Suppressor macrophage treated with lipopolysaccharide for 1 hour (primary cell): ENCODE data around the gene RAB40B.
"Not testable (repeated sequence)": the region's sequence is repeated elsewhere in the genome, so short reads cannot be mapped to it uniquely, and the experiment has no call there.

Experiments
- DNase-seq, 3 donors: peaks; one replicate each; pipeline ENCODE4 v3.0.0-alpha.2; 2020 to 2022

RAB40B gene

DNA sequence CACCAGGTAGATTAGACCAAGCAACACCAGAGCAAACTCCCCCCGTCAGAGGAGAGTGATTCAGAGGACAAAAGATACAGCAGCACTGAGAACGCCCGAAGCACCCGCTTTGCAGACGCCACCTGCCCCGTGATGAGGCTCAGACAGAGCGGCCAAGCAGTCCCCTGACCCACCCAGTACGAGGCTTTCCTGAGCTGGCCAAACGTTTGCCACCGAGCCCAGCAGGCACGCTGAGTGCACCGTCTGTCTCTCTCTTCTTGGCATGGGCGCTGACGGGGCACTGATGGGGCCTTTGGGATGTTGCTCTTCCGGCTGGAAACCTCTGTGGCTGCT lies 30.9 kb downstream of the RAB40B start:
- DNase-seq = no peak

GRCh38 chr17:82666931-82667667 lies 31.4 kb downstream of the RAB40B start:
- DNase-seq = no peak

GRCh38 chr17:82665891-82666290 lies 32.6 kb downstream of the RAB40B start:
- DNase-seq = no peak

- DNase-seq = no peak
These were observed 33.3 kb downstream of the RAB40B start for GRCh38 chr17:82665217-82665616.

DNA sequence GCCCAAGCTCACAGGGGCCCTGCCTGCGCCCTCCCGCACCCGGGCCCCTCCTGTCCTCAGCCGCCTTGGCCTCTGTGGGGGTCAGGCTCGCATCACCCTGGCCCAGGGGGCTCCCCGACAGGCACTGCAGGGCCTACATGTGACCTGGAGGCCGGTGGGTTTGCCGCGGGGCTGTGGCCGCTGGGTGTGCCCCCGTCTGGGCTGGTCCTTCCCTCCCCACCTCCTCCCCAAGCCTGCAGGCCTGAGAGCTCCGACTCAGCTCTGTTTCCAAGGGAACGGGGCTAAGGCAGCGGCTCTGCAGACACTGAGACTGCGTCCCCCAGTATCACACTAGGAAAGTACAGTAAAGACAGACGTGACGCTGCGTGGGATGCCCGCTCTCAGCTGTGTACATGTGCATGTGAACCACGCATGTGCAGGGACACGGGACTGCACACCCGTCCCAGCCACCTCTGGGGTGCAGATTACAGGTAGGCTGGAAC lies 33.8 kb downstream of the RAB40B start:
- no peak for DNase-seq

- no peak for DNase-seq
These were observed 34.3 kb downstream of the RAB40B start for GRCh38 chr17:82664276-82664575.

GRCh38 chr17:82663381-82664275 lies 34.9 kb downstream of the RAB40B start:
- DNase-seq = no peak

DNA sequence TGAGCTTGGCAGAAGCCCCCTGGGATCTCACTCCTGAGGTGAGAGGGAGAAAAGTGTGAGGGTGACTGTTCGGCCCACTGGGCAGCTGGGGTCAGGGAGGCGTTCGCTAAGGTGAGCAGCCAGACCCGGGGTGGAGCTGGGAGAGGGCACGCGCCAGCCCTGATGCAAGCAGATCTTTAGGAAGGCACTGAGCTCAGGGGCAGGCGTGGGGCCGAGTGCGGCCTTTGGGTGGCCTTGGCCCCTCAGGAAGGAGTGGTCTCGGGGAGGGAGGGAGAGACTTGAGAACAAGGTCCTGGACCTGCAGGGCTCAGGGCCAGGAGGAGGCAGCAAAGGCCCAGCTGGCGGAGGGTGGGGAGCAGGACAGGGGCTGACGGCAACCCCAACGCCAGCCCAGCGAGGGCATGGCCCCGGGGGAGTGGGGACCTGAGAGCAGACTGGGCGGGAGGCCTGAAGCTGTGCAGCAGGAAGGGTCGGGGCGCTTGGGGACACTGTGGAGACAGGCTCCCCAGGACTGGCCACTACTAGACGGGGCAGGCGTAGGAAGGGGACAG lies 35.7 kb downstream of the RAB40B start:
- DNase-seq = no peak

DNA sequence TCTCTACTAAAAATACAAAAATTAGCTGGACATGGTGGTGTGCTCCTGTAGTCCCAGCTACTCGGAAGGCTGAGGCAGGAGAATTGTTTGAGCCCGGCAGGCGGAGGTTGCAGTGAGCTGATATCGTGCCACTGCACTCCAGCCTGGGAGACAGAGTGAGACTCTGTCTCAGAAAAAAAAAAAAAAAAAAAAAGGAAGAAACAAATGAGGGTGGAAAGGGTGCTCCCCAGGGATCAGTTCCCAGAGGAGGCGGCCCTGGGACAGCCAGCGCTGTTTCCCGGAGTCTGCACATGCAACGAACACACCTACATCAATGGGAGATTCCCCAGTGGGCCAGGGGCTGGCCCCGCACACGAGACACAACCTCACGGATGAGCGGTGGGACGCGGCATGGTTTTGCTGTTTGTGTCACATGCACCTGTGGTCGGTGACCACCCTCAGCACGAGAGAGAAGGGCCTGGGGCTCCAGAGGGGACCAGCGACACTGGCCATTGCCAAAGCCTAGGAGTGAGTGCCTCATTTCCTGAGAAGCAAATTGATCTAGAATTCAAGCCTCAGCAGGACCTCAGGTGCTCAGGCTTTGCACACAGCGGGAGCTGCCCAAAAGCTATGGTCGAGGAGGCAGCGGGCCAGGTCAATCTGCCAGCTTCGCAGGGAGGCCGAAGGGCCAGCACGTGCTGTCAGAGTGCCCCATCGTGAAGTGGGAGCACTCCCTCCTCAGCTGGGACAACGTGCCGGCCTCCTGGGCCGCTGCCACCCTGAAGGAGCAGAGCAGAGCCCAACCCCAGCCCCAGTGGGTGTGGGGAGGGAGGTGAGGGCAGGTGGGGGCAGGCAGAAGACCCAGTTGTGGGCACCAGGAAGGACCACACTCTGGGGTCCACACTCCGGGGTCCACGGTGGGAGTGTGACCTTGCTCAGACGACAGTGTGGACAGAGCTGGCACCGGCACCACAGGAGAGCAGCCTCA lies 36.5 kb downstream of the RAB40B start:
- no peak for DNase-seq

- DNase-seq = no peak
These were observed 38.6 kb downstream of the RAB40B start for GRCh38 chr17:82659886-82660285.

DNA sequence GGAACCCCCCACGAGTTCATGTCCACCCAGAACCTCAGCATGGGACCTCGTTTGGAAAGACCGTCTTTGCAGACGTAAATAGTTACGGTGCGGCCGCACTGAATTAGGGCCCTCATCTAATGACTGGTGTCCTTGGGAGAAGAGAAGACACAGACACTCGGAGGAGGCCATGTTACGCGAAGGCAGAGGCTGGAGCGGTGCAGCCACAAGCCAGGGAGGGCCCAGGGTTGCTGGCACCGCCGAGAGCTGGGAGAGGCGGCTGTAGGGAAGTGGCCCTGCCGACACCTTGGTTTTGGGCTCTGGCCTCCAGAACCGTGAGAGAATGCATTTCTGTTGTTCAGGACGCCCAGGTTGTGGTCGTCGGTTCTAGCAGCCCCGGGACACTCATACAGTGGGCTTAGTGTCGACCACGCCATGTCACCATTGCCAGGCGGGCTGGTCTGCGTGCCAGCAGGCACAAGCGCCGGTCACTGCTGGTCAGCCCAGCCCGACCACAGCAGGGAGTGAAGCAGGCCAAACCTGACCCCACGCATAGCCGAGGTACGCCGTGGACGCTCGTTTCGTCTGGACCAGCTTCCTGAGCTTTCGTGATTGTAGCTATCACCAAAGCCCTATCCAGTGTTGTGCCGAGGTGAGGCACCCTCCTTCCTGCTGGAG lies 39.6 kb downstream of the RAB40B start:
- DNase-seq = no peak

DNA sequence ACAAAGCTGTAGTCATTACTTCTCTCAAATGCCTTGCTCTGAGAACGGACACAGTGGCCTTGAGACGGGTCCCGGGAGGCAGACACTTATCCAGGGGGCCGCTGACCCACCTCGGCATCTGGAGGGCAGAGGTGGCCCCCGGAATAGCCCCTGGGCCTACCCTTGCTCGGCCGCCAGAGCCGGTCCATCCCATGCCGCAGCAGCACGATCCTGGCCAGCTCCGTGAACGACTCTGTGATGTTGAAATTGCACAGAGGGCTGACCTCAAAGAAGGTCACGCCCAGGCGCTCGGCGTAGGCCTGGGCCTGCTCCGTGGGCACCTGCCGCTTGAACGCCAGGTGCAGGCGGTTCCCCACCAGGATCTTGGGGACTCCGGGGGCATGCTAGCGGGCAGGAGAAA lies 40.2 kb downstream of the RAB40B start:
- no peak for DNase-seq

DNA sequence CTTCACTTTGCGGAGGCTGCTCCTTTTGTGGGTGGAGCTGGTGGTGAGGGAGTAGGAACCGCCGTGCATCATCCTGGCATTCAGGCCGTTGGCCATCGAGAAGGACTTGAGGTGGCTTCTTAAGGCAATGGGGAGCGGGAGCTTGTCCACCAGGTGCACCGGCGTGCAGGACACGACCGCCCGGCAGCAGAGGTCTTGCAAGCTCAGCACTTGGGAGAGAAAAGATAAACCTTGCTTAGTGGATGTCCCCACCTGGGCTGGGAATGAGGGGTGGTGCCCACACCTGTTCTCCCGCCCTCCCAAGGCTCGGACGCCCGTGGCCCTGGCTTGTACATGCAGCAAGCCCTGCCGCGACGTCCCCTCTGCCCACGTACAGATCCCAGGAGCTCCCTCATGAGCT lies 40.6 kb downstream of the RAB40B start:
- no peak for DNase-seq

GRCh38 chr17:82656266-82656665 lies 42.2 kb downstream of the RAB40B start:
- DNase-seq = no peak

DNA sequence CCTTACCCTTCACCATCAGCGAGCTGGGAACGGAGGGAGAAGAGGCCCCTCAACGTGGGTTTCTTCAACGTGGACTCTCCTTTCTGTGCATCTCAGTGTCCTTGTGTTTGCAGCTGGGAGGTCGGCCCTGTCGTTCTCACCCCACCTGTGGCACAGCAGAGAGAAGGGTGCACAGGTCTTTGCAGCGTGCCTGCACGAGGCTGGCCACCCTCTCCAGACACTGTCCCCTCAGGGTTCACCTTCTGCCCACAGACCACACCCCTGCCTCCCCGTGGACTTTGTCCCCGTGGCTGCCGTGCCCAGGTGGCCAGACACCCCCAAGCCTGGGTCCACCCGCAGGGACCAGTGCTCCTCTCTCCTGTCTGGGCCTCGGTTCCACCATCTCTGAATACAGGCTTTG lies 43.0 kb downstream of the RAB40B start:
- no peak for DNase-seq

- DNase-seq = peak; percentile 80 to 90 (median 86)
These were observed 43.4 kb downstream of the RAB40B start for GRCh38 chr17:82655038-82655479.

GRCh38 chr17:82654611-82655010 lies 43.9 kb downstream of the RAB40B start:
- DNase-seq = not testable (repeated sequence)

DNA sequence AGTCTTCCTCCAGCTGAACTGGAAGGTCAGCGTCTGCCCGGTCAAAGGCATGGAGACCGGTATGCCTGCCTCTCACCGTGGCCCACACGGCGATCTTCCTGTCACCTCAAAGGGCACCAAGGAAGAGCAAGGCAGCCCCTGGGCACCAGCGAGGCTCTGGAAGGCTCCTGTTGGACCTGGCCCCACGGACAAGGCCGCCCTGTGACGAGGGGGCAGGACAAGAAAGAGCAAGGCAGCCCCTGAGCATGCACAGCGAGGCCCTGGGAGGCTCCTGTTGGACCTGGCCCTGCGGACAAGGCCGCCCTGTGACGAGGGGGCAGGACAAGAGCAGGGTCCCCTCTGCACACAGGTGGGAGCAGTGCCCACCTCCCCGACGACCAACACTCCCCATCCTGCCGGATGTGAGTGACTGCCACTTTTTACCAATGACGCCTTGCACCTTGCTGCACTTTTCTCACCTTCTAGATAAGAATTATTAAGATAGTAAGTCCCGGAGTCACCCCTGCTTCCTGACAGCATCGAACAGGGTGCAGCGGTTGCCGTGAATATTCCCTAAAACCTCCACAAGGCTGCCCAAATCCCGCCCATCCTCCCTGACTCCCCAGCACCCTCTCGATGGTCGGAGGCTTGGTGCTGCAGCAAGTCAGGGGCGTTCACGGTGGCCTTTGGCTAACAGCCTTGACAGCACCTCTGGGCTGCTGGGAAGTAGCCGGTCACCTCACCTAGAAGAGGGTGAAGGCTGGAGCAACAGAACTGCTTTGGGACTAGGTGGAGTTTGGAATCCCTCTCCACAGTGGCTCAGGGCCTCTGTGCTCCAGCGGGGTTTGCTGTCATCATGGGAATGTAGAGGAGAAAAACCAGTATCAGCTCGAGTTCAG lies 44.6 kb downstream of the RAB40B start:
- no peak for DNase-seq

DNA sequence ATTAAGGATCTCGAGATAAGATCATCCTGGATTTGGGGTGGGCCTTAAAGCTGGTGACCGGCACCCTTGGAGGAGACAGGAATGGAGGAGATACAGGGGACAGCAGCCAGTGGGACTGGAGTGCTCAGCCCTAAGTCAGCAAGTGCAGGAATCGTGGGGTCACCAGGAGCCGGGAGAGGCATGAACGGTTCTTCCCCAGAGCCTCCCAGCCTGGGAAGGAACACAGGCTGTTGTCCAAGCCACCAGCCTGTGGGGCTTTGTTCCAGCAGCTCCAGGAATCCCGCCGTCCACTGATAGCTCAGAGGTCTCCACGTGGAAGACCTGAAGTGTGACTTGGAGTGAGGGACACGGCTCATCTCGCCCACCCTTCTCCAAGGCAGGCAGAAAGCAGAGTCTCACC lies 47.8 kb downstream of the RAB40B start:
- no peak for DNase-seq

DNA sequence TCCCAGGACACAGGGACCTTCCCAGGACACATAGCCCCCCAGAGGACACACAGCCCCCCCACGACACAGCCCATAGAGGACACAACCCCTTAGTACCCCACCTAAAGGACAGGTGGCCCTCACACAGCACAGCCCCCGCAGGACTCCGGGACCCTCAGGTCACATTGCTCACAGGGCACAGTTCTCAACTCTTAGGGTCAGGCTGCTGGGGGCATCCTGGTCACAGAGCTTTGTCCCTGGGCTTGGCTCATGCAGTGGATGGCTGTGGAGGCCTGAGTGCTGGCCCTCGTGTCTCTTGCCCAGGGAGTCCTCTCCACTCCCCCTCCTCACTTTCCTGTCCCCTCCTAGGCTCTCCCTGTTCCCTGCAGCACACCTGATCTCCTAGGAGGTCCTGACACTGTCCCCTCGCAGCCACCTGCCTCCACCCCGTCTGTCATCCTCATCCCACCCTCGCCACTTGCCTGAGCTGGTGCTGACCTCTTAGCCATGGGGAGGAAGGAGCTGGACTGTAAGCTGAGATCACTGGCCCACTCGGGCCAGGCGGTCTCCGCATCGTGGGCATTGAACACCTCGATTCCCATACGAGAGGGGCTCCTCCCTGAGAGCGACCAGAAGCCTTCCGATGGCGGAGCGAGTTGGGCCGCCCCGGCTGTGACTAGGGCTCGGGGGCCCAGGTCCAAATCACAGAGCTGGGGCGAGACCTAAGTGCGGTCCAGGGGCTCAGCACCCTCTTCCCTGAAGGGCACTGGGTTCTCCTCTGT lies 48.8 kb downstream of the RAB40B start:
- DNase-seq = no peak
